SK-N-SH (cell line): ENCODE results near the gene SLC37A1. TPM values are rescaled to one million over a fixed set of nuclear protein-coding genes. Genes with fewer than 3 reads are reported as not detected.

Source experiments
- CTCF ChIA-PET: fragments of 300-600, 350-600 bp; formaldehyde crosslinking; extraction: SDS; loops from one replicate; lab custom pipeline; 2021; lab: Yijun Ruan, JAX
- POLR2A ChIA-PET: fragments of 350-600 bp; sonication (Branson Sonifier 250); formaldehyde crosslinking; extraction: SDS; loops from one replicate; lab custom pipeline; 2020; ENCODE audit warnings: antibody characterized with exemption, inconsistent platforms; lab: Yijun Ruan, JAX
- DNase-seq: peaks from one replicate; pipeline ENCODE4 v3.0.0; 2012
- H2AFZ ChIP-seq: fragments of 200-600 bp; sonication (generic); 2 replicates; pipeline ENCODE4 v1.8.1; 2016; ENCODE audit warnings: antibody characterized with exemption, mild to moderate bottlenecking, low read depth
- H3F3A ChIP-seq: fragments of 200-600 bp; sonication (generic); replicated peaks from 2 replicates; pipeline ENCODE3; 2016; ENCODE audit warnings: antibody characterized with exemption, mild to moderate bottlenecking; ENCODE audit not compliant: insufficient read depth
- H3K27ac ChIP-seq, 2 experiments: fragments of 200-500 bp in 1 of 2; fragments of 200-600 bp in 1 of 2; sonication (Bioruptor generic) in 1 of 2; sonication (generic), shearing (Covaris generic) in 1 of 2; 2 replicates each; pipeline versions ENCODE4 v1.5.1 to v1.6.1; 2014 to 2016; ENCODE audit warnings: low read depth in 2 of 2, inconsistent platforms in 1 of 2, low read length in 1 of 2, mild to moderate bottlenecking in 1 of 2, mixed read lengths in 1 of 2
- H3K27me3 ChIP-seq: fragments of 200-600 bp; sonication (generic), shearing (Covaris generic); 2 replicates; pipeline ENCODE4 v1.6.1; 2016; ENCODE audit warnings: mixed run types; ENCODE audit not compliant: insufficient read depth
- H3K36me3 ChIP-seq, 2 experiments: fragments of 200-500 bp in 1 of 2; fragments of 200-600 bp in 1 of 2; sonication (Bioruptor generic) in 1 of 2; sonication (generic) in 1 of 2; replicated peaks in 1 of 2; 2 replicates each; pipeline versions ENCODE3 to v1.5.1; 2014 to 2016; ENCODE audit warnings: low read length in 1 of 2, mild to moderate bottlenecking in 1 of 2; ENCODE audit not compliant: insufficient read depth in 2 of 2, control insufficient read depth in 1 of 2
- H3K4me1 ChIP-seq, 2 experiments: fragments of 200-500 bp in 1 of 2; fragments of 200-600 bp in 1 of 2; sonication (Bioruptor generic) in 1 of 2; sonication (generic), shearing (Covaris generic) in 1 of 2; 2 replicates each; pipeline versions ENCODE4 v1.5.1 to v1.6.1; 2014 to 2016; ENCODE audit warnings: low read depth in 1 of 2, low read length in 1 of 2, mixed run types in 1 of 2; ENCODE audit not compliant: insufficient read depth in 2 of 2, control insufficient read depth in 1 of 2
- H3K4me2 ChIP-seq: fragments of 200-600 bp; sonication (generic), shearing (Covaris generic); 2 replicates; pipeline ENCODE4 v1.6.1; 2017; ENCODE audit warnings: mixed run types
- H3K4me3 ChIP-seq, 2 experiments: fragments of 200-500 bp in 1 of 2; fragments of 200-600 bp in 1 of 2; sonication (Bioruptor generic) in 1 of 2; sonication (generic), shearing (Covaris generic) in 1 of 2; 2 replicates each; pipeline versions ENCODE4 v1.5.1 to v1.8.1; 2014 to 2016; ENCODE audit warnings: low read depth in 2 of 2, inconsistent platforms in 1 of 2, low read length in 1 of 2, mild to moderate bottlenecking in 1 of 2, mixed read lengths in 1 of 2, moderate library complexity in 1 of 2
- H3K79me2 ChIP-seq: fragments of 200-600 bp; sonication (generic); 2 replicates; pipeline ENCODE4 v1.8.1; 2017; ENCODE audit warnings: mild to moderate bottlenecking; ENCODE audit not compliant: insufficient read depth
- H3K9ac ChIP-seq: fragments of 200-600 bp; sonication (generic); 2 replicates; pipeline ENCODE4 v1.6.1; 2017; ENCODE audit warnings: mixed run types
- H3K9me2 ChIP-seq: fragments of 200-600 bp; sonication (generic); 2 replicates; pipeline ENCODE4 v1.6.1; 2017; ENCODE audit warnings: mixed run types
- H3K9me3 ChIP-seq: fragments of 200-600 bp; sonication (generic); 2 replicates; pipeline ENCODE4 v1.6.1; 2017; ENCODE audit warnings: mixed run types, mild to moderate bottlenecking, moderate library complexity
- H4K20me1 ChIP-seq: fragments of 200-600 bp; sonication (generic); 2 replicates; pipeline ENCODE4 v1.6.1; 2017; ENCODE audit warnings: mild to moderate bottlenecking, mixed run types; ENCODE audit not compliant: insufficient read depth
- CHD2 ChIP-seq: fragments of 150-350 bp; IDR thresholded peaks from 2 replicates; pipeline ENCODE4 v1.6.1; 2018; ENCODE audit warnings: low read length; ENCODE audit not compliant: partially characterized antibody
- EZH2phosphoT487 ChIP-seq: fragments of 200-600 bp; sonication (generic); IDR thresholded peaks from 2 replicates; pipeline ENCODE4 v1.6.1; 2017; ENCODE audit warnings: low read depth, mixed run types, mild to moderate bottlenecking, antibody characterized with exemption, moderate library complexity, borderline replicate concordance
- FOSL2 ChIP-seq: IDR thresholded peaks from 2 replicates; pipeline ENCODE4 v1.4.0; 2012; ENCODE audit warnings: low read depth, mild to moderate bottlenecking, moderate library complexity, borderline replicate concordance
- FOXJ3 ChIP-seq: sonication (generic); formaldehyde crosslinking; IDR thresholded peaks from 2 replicates; pipeline ENCODE4 v1.5.1; 2020; ENCODE audit warnings: mild to moderate bottlenecking, missing genetic modification reagents
- GABPA ChIP-seq: IDR thresholded peaks from 2 replicates; pipeline ENCODE4 v1.4.0; 2012; ENCODE audit warnings: low read depth, mild to moderate bottlenecking
- GATA2 ChIP-seq: sonication (generic); formaldehyde crosslinking; IDR thresholded peaks from 2 replicates; pipeline ENCODE4 v1.5.0; 2020; ENCODE audit warnings: mild to moderate bottlenecking, missing genetic modification reagents
- IRF3 ChIP-seq: fragments of 150-350 bp; IDR thresholded peaks from 2 replicates; pipeline ENCODE4 v1.6.1; 2016; ENCODE audit warnings: mild to moderate bottlenecking, low read depth, low read length
- MAX ChIP-seq: IDR thresholded peaks from 2 replicates; pipeline ENCODE4 v1.4.0; 2012; ENCODE audit warnings: low read depth
- MXI1 ChIP-seq: IDR thresholded peaks from 2 replicates; pipeline ENCODE4 v1.6.1; 2012; ENCODE audit warnings: mild to moderate bottlenecking, low read depth, low read length, improper control_type of control experiment
- NFIC ChIP-seq: IDR thresholded peaks from 2 replicates; pipeline ENCODE4 v1.4.0; 2012; ENCODE audit warnings: borderline replicate concordance
- RCOR1 ChIP-seq: fragments of 150-350 bp; IDR thresholded peaks from 2 replicates; pipeline ENCODE4 v1.6.1; 2017; ENCODE audit warnings: antibody characterized with exemption, low read length
- TAF1 ChIP-seq: IDR thresholded peaks from 2 replicates; pipeline ENCODE4 v1.6.1; 2012; ENCODE audit warnings: low read depth, mild to moderate bottlenecking, low read length, moderate library complexity, borderline replicate concordance
- TEAD4 ChIP-seq: IDR thresholded peaks from 2 replicates; pipeline ENCODE4 v1.4.0; 2012; ENCODE audit warnings: mild to moderate bottlenecking, borderline replicate concordance; ENCODE audit not compliant: insufficient read depth
- USF2 ChIP-seq: fragments of 150-350 bp; IDR thresholded peaks from 2 replicates; pipeline ENCODE4 v1.6.1; 2017; ENCODE audit warnings: antibody characterized with exemption, low read length, low read depth, borderline replicate concordance
- YY1 ChIP-seq: IDR thresholded peaks from 2 replicates; pipeline ENCODE4 v1.4.0; 2012; ENCODE audit warnings: low read depth, mild to moderate bottlenecking
- WGBS: methylation state at CpG from one replicate; pipeline ENCODE4 v1.1.6; 2017; ENCODE audit warnings: low lambda C conversion rate; 5-methylcytosine and 5-hydroxymethylcytosine counted together
- polyA plus RNA-seq, 3 experiments: library from polyadenylated mRNA; depleted of rRNA; stranded (reverse); fragments of >200 nt; gene quantifications; 2 replicates each; pipeline ENCODE4 v1.2.3, GENCODE V29; 2012

The SLC37A1 gene
- polyA plus RNA-seq, 1 of the 3 experiments (the other 2 are of a cell fraction) = 2.8 TPM

- Histone ChIP-seq H3K36me3 (no peaks in the 10 kb centered on the region), H3K27ac (no peak overlapping the region), H3K4me3 (no peak overlapping the region), H4K20me1 (no peaks in the 10 kb centered on the region), H3K79me2 (no peaks in the 10 kb centered on the region)
- POLR2A ChIA-PET = no interaction called here
- no peak for DNase-seq
- TF ChIP-seq FOSL2 (no peak), YY1 (no peak), USF2 (no peak), TAF1 (no peak), EZH2phosphoT487 (no peak), TEAD4 (no peak), GATA2 (no peak), RCOR1 (no peak), MXI1 (no peak), MAX (no peak), NFIC (no peak)
- TF ChIP-seq, all 33 proteins: peak for 0
- Histone ChIP-seq H3K9me3 (no peaks in the 10 kb centered on the region), H2AFZ (no peak overlapping the region), H3K27me3 (no peaks in the 10 kb centered on the region), H3K9me2 (no peaks in the 10 kb centered on the region), H3K4me1 (peaks cover 0 to 24% of the 10 kb centered on the region in 2 experiments; a peak in 1 of 4 replicates), H3K4me2 (no peak overlapping the region), H3F3A (no peaks in the 10 kb centered on the region), H3K9ac (no peak overlapping the region)
- CTCF ChIA-PET = interaction anchor here (0.6 to 2.2 kb wide), 5 partner anchors 10 to 61 kb away, joined by 3 to 6 read pairs (median 4); no protein-coding TSS in a partner anchor
- WGBS = 87% methylated on average over 13 of the region's 18 CpGs
Measured at GRCh38 chr21:42532466-42533181, 19.0 kb downstream of the SLC37A1 start.

GRCh38 chr21:42533306-42533962, 19.8 kb downstream of the SLC37A1 start:
- DNase-seq = no peak
- no peaks in the 10 kb centered on the region for H3F3A ChIP-seq
- H3K36me3 ChIP-seq = no peaks in the 10 kb centered on the region
- POLR2A ChIA-PET = no interaction called here
- TF ChIP-seq CHD2 (no peak), USF2 (no peak), IRF3 (no peak), GABPA (no peak), FOXJ3 (CRISPR knock-in tag) (no peak)
- H3K79me2 ChIP-seq = no peaks in the 10 kb centered on the region
- no peaks in the 10 kb centered on the region for H3K9me3 ChIP-seq
- H4K20me1 ChIP-seq = no peaks in the 10 kb centered on the region
- CTCF ChIA-PET = interaction anchor here (0.8 to 2.2 kb wide), 6 partner anchors 10 to 224 kb away, joined by 3 to 6 read pairs (median 4); no protein-coding TSS in a partner anchor
- H3K4me1 ChIP-seq = peaks cover 0 to 26% of the 10 kb centered on the region in 2 experiments; a peak in 1 of 4 replicates
- H2AFZ ChIP-seq = no peak overlapping the region
- H3K27me3 ChIP-seq = no peaks in the 10 kb centered on the region
- H3K4me3 ChIP-seq = no peak overlapping the region
- H3K9ac ChIP-seq = no peak overlapping the region
- no peak overlapping the region for H3K27ac ChIP-seq
- 79% methylated on average over 9 of the region's 13 CpGs for WGBS
- H3K9me2 ChIP-seq = no peaks in the 10 kb centered on the region
- no peak overlapping the region for H3K4me2 ChIP-seq
